G401.6 (cell line): ENCODE data around the gene MTIF3.

Source experiments
- FAIRE-seq: peaks from 2 replicates; lab custom pipeline; 2012; peaks lifted over from hg19 to GRCh38; lab: Jason Lieb, UNC

MTIF3 gene

GRCh38 chr13:27455331-27455855 lies 5.0 kb upstream of the MTIF3 start:
- no peak for FAIRE-seq

- FAIRE-seq: no peak
These were observed 632 bp upstream of the MTIF3 start for GRCh38 chr13:27450921-27451471.

DNA sequence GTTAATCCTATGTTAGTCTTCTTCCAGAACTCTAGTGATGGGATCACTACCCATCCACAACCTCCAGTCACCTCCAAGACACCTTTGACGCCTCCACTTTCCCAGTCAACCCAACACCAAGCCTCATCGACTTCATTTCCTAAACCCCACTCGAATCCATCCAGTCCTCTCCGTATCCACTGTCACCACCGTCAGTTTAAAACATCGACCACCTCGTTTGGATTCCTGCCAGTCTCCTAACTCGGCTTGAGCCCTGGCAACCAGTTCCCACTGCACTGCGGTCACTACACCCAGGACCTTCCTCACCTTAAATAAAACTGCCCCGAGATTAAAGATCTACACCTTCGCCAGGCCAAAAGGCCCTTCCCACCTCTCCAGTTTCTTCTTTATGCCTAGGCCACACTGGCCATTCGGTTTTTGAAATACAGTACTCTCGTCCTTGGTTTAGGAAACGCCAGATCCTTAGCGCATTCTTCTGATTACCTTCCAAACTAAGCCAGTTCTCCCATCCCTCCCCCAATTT lies 1.2 kb downstream of the MTIF3 start:
- no peak for FAIRE-seq

DNA sequence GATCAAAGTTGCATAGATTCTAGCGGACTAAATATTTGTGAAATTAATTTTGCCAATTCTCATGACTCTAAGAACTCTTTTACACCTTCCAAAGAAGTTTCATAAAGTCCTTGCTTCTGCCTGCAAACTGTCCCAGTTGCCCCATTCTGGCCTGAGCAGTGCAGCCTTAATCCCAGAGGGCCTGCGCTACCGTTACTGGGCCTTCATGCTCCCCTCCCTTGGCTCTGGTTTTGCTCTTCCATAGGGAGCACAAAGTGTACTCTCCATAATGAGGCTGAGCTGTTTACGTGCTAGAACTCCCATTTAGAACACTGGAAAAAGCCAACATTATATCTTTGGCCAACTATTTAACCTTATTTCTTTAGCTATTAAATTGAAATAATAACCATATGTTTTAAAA lies 2.1 kb downstream of the MTIF3 start:
- no peak for FAIRE-seq

- FAIRE-seq: no peak
These were observed 3.3 kb downstream of the MTIF3 start for GRCh38 chr13:27446986-27447583.

DNA sequence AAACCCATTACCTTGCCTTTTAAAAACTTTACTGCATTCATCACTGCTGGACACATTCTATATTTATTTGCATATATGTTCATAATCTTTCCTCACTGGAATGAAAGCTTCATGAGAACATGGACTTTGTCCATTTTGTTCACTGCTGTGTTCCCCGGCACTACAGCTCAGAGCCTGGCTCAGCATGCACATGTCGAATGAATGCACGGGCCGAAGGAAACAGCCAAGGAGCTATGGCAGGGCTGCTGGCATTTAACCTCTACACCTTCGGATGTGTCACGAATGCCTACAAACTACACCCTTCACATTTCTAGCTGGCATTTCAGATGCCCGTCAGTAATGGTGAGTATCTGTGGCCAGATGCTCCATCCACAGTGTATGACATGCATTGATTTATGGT lies 7.6 kb downstream of the MTIF3 start:
- no peak for FAIRE-seq

- no peak for FAIRE-seq
These were observed 8.2 kb downstream of the MTIF3 start for GRCh38 chr13:27442071-27442647.

GRCh38 chr13:27440408-27440807 lies 10.0 kb downstream of the MTIF3 start:
- FAIRE-seq: no peak

- no peak for FAIRE-seq
These were observed 13.2 kb downstream of the MTIF3 start for GRCh38 chr13:27437126-27437525.

DNA sequence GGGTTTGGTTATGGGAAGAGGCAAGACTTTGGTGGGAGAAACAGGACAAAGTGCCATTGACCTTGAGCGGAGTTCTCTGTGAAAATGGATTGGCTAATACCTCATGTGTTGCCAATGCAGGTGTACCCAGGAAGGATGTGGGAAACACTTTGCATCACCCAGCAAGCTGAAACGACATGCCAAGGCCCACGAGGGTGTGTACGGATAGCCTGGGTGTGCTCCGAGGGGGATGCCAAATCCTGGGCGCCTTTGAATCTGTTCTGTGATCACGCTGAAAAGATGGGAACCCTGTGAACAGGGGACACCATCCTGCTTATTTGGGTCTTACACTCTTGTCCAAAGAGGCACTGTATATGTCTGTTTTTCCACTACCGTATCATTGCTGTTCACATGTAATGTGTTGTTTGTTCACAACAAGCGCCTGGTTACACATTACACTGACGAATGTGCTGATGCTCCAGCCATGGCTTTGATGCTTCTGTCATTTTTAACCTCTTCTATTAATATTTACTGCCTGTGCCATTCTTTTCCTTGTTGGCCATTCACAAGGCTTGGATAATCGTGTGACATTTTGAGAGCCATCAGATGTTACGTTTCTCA lies 17.7 kb downstream of the MTIF3 start:
- no peak for FAIRE-seq

DNA sequence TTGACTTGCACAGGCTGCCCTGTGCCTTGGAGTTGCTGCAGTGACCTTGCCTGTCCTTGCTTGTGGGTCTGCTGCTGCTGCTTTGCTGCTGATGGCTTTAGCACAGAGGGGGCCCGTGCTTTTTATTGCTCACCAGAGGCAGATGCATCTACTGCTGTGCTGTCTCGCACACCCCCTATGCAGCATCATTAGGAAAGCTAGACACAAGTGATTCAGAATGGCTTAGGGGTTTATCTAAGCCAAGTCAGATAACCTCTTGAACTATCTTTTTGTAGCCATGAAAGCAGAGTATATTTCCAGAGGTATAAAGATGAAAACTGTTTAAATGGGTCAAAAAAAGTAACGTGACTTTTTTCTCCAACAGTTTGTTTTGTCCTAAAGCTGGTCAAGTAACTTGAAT lies 18.2 kb downstream of the MTIF3 start:
- FAIRE-seq: no peak

DNA sequence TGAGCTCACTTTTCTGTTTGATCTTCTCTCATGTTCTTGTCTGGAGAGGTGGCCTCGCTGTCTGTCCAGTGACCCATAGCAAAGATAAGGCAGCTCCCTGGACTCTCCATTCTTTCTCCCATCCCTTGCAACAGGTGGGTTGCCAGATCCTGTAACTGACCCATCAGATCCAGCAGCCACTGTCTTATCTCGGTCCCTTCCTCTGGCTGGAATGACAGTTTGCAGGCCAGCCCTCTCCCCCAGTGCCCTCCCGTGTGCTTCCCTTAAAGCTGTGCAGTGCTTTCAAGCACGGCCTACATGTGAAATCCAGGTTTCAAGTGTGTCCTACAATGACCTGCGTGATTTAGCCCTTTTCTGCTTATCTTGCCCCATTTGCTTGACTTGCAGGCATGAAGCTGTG lies 22.2 kb downstream of the MTIF3 start:
- no peak for FAIRE-seq

DNA sequence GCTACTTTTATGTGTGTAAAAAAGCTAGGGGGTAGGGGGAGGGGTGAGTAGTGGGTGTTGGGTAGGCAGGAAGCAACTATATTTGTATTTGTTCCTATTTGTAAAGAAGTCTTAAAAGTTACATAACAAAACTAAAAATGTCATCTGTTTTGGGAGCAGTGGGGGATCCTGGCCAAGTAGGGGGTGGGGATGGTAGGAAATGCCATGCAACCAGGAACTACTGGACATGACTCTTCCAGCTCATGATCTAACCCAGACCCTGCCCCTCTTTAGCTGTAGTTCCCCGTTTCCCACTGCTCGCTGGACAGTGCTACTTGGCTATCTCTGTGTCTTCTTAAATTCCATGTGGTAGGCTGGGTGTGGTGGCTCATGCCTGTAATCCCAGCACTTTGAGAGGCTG lies 22.7 kb downstream of the MTIF3 start:
- no peak for FAIRE-seq

GRCh38 chr13:27425918-27426630 lies 24.3 kb downstream of the MTIF3 start:
- no peak for FAIRE-seq

DNA sequence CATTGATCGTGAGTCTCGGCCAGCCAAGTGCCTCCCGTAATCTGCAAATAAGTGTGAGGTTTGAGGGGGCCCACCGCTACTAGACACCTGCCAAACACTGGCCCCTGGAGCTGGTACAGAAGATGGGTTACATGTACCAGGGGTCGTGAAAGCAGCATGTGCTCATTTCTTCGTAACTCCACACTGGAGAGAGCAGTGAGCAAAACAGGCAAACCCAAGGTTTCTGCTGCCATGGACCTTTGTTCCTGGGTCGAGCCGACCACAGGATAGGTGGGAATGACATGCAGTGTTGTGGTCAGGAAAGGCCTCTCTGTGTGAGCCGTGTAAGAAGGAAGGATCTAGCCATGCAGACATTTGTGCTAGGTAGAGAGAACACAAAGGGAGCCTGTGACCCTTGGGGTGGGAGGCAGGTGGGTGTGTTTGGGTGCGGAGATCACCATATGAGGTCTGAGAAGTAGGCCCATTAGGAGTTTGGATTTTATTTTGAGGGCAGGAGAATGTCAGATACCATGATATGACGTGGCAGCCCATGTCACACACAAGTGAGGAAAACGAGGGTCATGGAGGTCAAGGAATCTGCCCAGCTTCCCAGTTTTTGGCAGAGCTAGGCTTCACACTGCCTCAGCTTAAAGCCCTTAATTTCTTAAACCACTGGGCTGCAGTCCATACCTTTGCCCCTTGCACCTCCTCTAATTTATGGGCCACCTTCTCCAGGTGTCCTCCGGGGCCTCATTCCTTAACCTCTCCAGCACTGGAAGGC lies 25.0 kb downstream of the MTIF3 start:
- FAIRE-seq: no peak

GRCh38 chr13:27424246-27425157 lies 25.9 kb downstream of the MTIF3 start, which contains the start of gene GTF3A:
Gene GTF3A, plus strand, starts transcription at chr13:27424619.
- no peak for FAIRE-seq

- FAIRE-seq: no peak
These were observed 27.0 kb downstream of the MTIF3 start for GRCh38 chr13:27423333-27423732.

DNA sequence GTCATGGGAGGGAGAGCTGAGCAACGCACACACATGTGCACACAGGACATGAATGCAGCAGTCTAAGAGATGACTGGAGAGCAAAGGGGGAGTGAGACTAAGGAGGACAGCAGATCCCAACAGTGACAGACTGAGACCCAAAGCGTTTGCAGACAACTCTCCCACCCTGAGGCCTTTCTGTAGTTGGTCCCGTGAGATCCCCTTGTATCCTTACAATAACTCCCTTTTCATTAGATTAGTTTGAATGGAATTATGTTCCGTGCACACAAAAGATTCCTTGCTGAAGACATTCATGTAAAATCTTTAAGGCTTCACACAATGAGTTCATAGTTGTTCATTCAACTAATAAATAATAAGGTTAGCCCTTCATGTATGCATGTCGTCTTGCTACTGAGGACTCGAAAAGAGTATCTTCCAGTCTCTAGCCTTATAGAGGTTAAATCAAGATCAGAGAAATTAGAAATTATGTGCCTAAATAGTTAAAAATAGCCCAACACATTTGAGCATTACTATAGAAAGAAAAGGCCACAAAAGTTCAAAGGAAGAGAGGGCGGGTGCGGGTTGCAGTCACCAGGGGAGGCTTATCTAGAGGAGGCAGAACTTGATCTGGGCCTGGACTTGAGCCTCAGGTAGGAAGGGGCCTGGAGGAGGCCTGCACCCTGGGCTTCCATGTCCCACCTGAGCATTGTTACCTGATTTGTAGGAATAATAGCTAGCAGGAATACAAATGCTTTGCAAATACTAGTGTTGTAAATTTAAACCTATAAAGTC lies 29.1 kb downstream of the MTIF3 start:
- FAIRE-seq: no peak

DNA sequence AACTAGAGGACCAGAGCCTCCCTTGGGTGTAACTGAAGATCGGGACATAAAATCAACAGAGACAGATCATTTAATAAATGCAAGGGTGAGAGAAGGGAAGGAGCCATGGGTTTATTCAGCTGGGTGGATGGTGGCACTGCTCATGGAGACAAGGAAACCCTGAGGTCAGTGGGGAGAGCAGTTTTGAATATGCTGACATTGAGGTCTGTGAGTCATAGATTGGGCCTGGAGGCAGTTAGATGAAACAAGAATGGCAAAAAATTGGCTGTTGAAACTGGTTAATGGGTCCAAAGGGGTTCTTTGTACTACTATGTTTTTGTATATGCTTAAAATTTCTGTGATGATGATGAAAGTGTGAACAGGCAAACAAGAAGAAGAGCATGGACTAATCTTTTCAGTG lies 31.0 kb downstream of the MTIF3 start:
- FAIRE-seq: no peak

DNA sequence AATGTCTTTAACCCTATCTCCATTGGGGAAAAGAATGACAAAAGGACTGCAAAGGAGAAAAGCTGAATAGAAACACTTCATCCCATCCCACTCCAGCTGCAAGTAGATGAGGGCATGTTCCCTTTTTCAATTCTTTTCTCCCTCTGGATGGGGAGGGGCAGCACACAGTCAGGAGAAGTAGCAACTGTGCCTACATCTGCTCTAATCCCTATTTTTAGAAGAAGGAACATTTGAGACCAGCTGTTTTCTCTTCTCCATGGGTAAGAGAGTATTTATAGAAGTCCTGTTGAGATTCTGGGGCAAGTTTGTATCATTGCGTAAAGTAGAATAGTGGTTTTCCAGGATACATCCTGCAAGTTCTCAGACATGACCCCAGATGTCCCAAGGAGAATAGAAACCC lies 35.2 kb downstream of the MTIF3 start:
- no peak for FAIRE-seq
